OCI-LY1 (cell line): ENCODE results near the gene PSD4.
A peak's percentile ranks its signal among the peaks of the same experiment; 100 is the strongest.

Source experiments
- H2AFZ ChIP-seq: fragments of 200-600 bp; sonication (generic), shearing (Covaris generic); 2 replicates; pipeline ENCODE4 v1.6.0; 2014; ENCODE audit warnings: antibody characterized with exemption, mild to moderate bottlenecking, low read length
- H3F3A ChIP-seq: fragments of 200-600 bp; sonication (generic), shearing (Covaris generic); 2 replicates; pipeline ENCODE4 v1.6.0; 2014; ENCODE audit warnings: mild to moderate bottlenecking, antibody characterized with exemption, low read length, moderate library complexity; ENCODE audit not compliant: insufficient read depth
- H3K27ac ChIP-seq: fragments of 200-600 bp; sonication (generic); 2 replicates; pipeline ENCODE4 v1.5.1; 2014; ENCODE audit warnings: low read length, mixed run types, mild to moderate bottlenecking, low read depth; ENCODE audit not compliant: poor library complexity, severe bottlenecking
- H3K27me3 ChIP-seq: fragments of 200-600 bp; sonication (generic); 2 replicates; pipeline ENCODE4 v1.6.0; 2014; ENCODE audit warnings: antibody characterized with exemption, mild to moderate bottlenecking, low read length, moderate library complexity; ENCODE audit not compliant: insufficient read depth
- H3K36me3 ChIP-seq: fragments of 200-600 bp; sonication (generic); 2 replicates; pipeline ENCODE4 v1.6.1; 2014; ENCODE audit warnings: mild to moderate bottlenecking, antibody characterized with exemption, low read length, moderate library complexity, mixed read lengths; ENCODE audit not compliant: insufficient read depth
- H3K4me1 ChIP-seq: fragments of 200-600 bp; sonication (generic); 2 replicates; pipeline ENCODE4 v1.5.1; 2014; ENCODE audit warnings: mild to moderate bottlenecking, low read length, moderate library complexity; ENCODE audit not compliant: insufficient read depth, severe bottlenecking
- H3K4me2 ChIP-seq: fragments of 200-600 bp; sonication (generic), shearing (Covaris generic); 2 replicates; pipeline ENCODE4 v1.6.1; 2014; ENCODE audit warnings: low read length
- H3K4me3 ChIP-seq: fragments of 200-600 bp; sonication (generic); 2 replicates; pipeline ENCODE4 v1.5.1; 2014; ENCODE audit warnings: low read length, low read depth, mild to moderate bottlenecking, mixed read lengths; ENCODE audit not compliant: poor library complexity, severe bottlenecking
- H3K79me2 ChIP-seq: fragments of 200-600 bp; shearing (Covaris generic); 2 replicates; pipeline ENCODE4 v1.6.1; 2016; ENCODE audit warnings: mixed run types, low read length, mixed read lengths; ENCODE audit not compliant: insufficient read depth
- H3K9ac ChIP-seq: fragments of 200-600 bp; sonication (generic), shearing (Covaris generic); 2 replicates; pipeline ENCODE4 v1.6.1; 2014; ENCODE audit warnings: mild to moderate bottlenecking, low read length, mixed read lengths
- H3K9me2 ChIP-seq: fragments of 200-600 bp; sonication (generic), shearing (Covaris generic); 2 replicates; pipeline ENCODE4 v1.6.1; 2014; ENCODE audit warnings: low read depth, mild to moderate bottlenecking, low read length, mixed read lengths
- H3K9me3 ChIP-seq: fragments of 200-600 bp; shearing (Covaris generic); 2 replicates; pipeline ENCODE4 v1.6.1; 2014; ENCODE audit warnings: low read length, mixed read lengths
- H4K20me1 ChIP-seq: fragments of 200-600 bp; sonication (generic), shearing (Covaris generic); 2 replicates; pipeline ENCODE4 v1.6.0; 2016; ENCODE audit warnings: mild to moderate bottlenecking, low read length; ENCODE audit not compliant: insufficient read depth
- EZH2 ChIP-seq: fragments of 200-600 bp; sonication (generic), shearing (Covaris generic); IDR thresholded peaks from 2 replicates; pipeline ENCODE4 v1.8.0; 2017; ENCODE audit warnings: borderline replicate concordance, mixed run types, mild to moderate bottlenecking, antibody characterized with exemption, low read length, moderate library complexity, mixed read lengths
- TF ChIP-seq, protein P1 (sequence below): fragments of 200-600 bp; sonication (generic), shearing (Covaris generic); IDR thresholded peaks from 2 replicates; pipeline ENCODE4 v1.5.1; 2017; ENCODE audit warnings: mild to moderate bottlenecking, antibody characterized with exemption, low read length, moderate library complexity, mixed read lengths

The PSD4 gene

DNA sequence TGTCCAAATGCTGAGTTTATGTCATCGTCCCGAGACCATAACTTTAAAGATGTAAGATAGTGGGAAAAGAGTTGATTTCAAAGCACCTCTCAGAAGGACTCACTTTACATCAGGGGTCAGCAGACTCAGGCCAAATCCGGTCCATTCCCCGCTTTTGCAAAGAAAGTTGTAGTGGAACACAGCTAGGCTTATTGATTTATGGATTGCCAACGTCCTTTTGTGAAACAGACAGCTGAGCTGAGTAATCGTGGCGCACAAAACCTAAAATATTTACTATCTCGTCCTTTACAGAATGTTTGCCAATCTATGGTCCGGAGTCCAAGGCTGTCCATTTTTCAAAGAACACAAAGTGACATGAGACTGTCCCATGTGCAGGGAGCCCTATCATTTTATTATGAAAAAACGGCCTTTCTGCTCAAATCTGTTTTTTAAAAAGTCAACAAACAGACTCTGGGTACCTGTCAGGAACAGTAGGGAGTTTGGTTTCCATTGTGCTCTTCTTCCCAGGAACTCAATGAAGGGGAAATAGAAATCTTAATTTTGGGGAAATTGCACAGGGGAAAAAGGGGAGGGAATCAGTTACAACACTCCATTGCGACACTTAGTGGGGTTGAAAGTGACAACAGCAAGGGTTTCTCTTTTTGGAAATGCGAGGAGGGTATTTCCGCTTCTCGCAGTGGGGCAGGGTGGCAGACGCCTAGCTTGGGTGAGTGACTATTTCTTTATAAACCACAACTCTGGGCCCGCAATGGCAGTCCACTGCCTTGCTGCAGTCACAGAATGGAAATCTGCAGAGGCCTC is 46.7 kb upstream of the PSD4 start, which contains the start of gene IL1RN:
TSS of gene IL1RN (plus strand) at position 754 of the 801 bp plus-strand sequence. CDS start at position 781, 27 bp downstream.
- TF ChIP-seq EZH2: no peak
- TF ChIP-seq, protein P1, sequence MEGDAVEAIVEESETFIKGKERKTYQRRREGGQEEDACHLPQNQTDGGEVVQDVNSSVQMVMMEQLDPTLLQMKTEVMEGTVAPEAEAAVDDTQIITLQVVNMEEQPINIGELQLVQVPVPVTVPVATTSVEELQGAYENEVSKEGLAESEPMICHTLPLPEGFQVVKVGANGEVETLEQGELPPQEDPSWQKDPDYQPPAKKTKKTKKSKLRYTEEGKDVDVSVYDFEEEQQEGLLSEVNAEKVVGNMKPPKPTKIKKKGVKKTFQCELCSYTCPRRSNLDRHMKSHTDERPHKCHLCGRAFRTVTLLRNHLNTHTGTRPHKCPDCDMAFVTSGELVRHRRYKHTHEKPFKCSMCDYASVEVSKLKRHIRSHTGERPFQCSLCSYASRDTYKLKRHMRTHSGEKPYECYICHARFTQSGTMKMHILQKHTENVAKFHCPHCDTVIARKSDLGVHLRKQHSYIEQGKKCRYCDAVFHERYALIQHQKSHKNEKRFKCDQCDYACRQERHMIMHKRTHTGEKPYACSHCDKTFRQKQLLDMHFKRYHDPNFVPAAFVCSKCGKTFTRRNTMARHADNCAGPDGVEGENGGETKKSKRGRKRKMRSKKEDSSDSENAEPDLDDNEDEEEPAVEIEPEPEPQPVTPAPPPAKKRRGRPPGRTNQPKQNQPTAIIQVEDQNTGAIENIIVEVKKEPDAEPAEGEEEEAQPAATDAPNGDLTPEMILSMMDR: peak; percentile 5; the same call in 1 of the 2 replicates
- no peaks in the 10 kb centered on the region for H4K20me1 ChIP-seq
- no peak within 1 kb of the TSS for H3K4me3 ChIP-seq
- no peak within 1 kb of the TSS for H3K4me2 ChIP-seq
- no peaks in the 10 kb centered on the region for H3K9me3 ChIP-seq
- H3K79me2 ChIP-seq: no peaks in the 10 kb centered on the region
- H3K9me2 ChIP-seq: no peaks in the 10 kb centered on the region
- no peaks in the 10 kb centered on the region for H3K27me3 ChIP-seq
- no peak within 1 kb of the TSS for H2AFZ ChIP-seq
- no peaks in the 10 kb centered on the region for H3F3A ChIP-seq
- H3K4me1 ChIP-seq: no peaks in the 10 kb centered on the region
- H3K9ac ChIP-seq: no peak within 1 kb of the TSS
- no peak within 1 kb of the TSS for H3K27ac ChIP-seq
- no peaks in the 10 kb centered on the region for H3K36me3 ChIP-seq

DNA sequence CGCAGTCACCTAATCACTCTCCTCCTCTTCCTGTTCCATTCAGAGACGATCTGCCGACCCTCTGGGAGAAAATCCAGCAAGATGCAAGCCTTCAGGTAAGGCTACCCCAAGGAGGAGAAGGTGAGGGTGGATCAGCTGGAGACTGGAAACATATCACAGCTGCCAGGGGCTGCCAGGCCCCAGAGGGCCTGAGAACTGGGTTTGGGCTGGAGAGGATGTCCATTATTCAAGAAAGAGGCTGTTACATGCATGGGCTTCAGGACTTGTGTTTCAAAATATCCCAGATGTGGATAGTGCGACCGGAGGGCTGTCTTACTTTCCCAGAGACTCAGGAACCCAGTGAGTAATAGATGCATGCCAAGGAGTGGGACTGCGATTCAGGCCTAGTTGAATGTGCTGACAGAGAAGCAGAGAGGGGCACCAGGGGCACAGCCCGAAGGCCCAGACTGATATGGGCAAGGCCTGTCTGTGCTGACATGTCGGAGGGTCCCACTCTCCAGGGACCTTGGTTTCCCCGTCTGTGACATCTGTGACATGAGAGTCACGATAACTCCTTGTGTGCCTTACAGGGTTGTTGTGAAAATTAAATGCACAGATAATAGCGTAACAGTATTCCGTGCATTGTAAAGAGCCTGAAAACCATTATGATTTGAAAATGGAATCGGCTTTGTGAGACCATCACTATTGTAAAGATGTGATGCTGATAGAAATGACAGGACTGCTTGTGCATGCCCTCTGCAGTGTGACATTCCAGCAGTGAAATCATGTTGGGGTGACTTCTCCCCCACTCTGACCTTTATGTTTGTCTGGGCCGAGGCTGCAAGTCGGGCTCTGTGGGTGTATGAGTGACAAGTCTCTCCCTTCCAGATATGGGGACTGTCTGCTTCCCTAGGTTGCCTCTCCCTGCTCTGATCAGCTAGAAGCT is 45.9 kb upstream of the PSD4 start:
- H2AFZ ChIP-seq: no peak overlapping the region
- no peak overlapping the region for H3K4me2 ChIP-seq
- no peaks in the 10 kb centered on the region for H3F3A ChIP-seq
- no peaks in the 10 kb centered on the region for H3K36me3 ChIP-seq
- no peaks in the 10 kb centered on the region for H3K9me3 ChIP-seq
- H3K27me3 ChIP-seq: no peaks in the 10 kb centered on the region
- H3K4me3 ChIP-seq: no peak overlapping the region
- no peaks in the 10 kb centered on the region for H4K20me1 ChIP-seq
- no peaks in the 10 kb centered on the region for H3K4me1 ChIP-seq
- TF ChIP-seq, protein P1: no peak
- no peak for TF ChIP-seq EZH2
- no peak overlapping the region for H3K9ac ChIP-seq
- no peaks in the 10 kb centered on the region for H3K9me2 ChIP-seq
- no peak overlapping the region for H3K27ac ChIP-seq
- H3K79me2 ChIP-seq: no peaks in the 10 kb centered on the region

DNA sequence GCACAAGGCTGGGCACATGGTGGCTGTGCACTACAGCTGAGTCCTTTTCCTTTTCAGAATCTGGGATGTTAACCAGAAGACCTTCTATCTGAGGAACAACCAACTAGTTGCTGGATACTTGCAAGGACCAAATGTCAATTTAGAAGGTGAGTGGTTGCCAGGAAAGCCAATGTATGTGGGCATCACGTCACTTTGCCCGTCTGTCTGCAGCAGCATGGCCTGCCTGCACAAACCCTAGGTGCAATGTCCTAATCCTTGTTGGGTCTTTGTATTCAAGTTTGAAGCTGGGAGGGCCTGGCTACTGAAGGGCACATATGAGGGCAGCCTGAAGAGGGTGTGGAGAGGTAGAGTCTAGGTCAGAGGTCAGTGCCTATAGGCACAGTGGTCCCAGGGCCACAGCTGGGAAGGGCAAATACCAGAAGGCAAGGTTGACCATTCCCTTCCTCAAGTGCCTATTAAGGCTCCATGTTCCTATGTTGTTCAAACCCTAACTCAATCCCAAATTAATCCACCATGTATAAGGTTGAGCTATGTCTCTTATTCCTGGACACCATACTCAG is 44.2 kb upstream of the PSD4 start:
- no peaks in the 10 kb centered on the region for H4K20me1 ChIP-seq
- H3K9me2 ChIP-seq: no peaks in the 10 kb centered on the region
- H3K4me3 ChIP-seq: no peak overlapping the region
- no peaks in the 10 kb centered on the region for H3K9me3 ChIP-seq
- H3K27ac ChIP-seq: no peak overlapping the region
- H3K36me3 ChIP-seq: no peaks in the 10 kb centered on the region
- H3K9ac ChIP-seq: no peak overlapping the region
- TF ChIP-seq, protein P1: no peak
- TF ChIP-seq EZH2: no peak
- H3K79me2 ChIP-seq: no peaks in the 10 kb centered on the region
- no peak overlapping the region for H3K4me2 ChIP-seq
- no peaks in the 10 kb centered on the region for H3K27me3 ChIP-seq
- no peaks in the 10 kb centered on the region for H3K4me1 ChIP-seq
- no peak overlapping the region for H2AFZ ChIP-seq
- H3F3A ChIP-seq: no peaks in the 10 kb centered on the region
